Astrocyte of the cerebellum (primary cell): ENCODE data around the gene BLTP3A.
A peak's percentile ranks its signal among the peaks of the same experiment; 100 is the strongest.
"Not testable (repeated sequence)": the region's sequence is repeated elsewhere in the genome, so short reads cannot be mapped to it uniquely, and the experiment has no call there.

Experiments
- DNase-seq: peaks from one replicate; pipeline ENCODE4 v3.0.0-alpha.2; 2011; ENCODE audit warnings: low read depth
- H3K4me3 ChIP-seq: 2 replicates; pipeline ENCODE4 v1.5.1; 2011; ENCODE audit warnings: mild to moderate bottlenecking, low read depth, low read length, moderate library complexity
- in situ Hi-C: cut with HindIII; loops from 2 replicates; pipeline ENCODE4 v1.10.0; 2017; ENCODE audit warnings: low sequenced_read_pairs
- TF ChIP-seq, protein P1 (sequence below): IDR thresholded peaks from 2 replicates; pipeline ENCODE4 v1.5.1; 2012; ENCODE audit warnings: low read length, low read depth, moderate library complexity, mild to moderate bottlenecking; ENCODE audit errors: missing control alignments

Gene BLTP3A

GRCh38 chr6:34746104-34746846 is 45.6 kb upstream of the BLTP3A start:
- DNase-seq = no peak
- no peak overlapping the region for H3K4me3 ChIP-seq
- in situ Hi-C loops = no loop called here
- TF ChIP-seq, protein P1, sequence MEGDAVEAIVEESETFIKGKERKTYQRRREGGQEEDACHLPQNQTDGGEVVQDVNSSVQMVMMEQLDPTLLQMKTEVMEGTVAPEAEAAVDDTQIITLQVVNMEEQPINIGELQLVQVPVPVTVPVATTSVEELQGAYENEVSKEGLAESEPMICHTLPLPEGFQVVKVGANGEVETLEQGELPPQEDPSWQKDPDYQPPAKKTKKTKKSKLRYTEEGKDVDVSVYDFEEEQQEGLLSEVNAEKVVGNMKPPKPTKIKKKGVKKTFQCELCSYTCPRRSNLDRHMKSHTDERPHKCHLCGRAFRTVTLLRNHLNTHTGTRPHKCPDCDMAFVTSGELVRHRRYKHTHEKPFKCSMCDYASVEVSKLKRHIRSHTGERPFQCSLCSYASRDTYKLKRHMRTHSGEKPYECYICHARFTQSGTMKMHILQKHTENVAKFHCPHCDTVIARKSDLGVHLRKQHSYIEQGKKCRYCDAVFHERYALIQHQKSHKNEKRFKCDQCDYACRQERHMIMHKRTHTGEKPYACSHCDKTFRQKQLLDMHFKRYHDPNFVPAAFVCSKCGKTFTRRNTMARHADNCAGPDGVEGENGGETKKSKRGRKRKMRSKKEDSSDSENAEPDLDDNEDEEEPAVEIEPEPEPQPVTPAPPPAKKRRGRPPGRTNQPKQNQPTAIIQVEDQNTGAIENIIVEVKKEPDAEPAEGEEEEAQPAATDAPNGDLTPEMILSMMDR = no peak

DNA sequence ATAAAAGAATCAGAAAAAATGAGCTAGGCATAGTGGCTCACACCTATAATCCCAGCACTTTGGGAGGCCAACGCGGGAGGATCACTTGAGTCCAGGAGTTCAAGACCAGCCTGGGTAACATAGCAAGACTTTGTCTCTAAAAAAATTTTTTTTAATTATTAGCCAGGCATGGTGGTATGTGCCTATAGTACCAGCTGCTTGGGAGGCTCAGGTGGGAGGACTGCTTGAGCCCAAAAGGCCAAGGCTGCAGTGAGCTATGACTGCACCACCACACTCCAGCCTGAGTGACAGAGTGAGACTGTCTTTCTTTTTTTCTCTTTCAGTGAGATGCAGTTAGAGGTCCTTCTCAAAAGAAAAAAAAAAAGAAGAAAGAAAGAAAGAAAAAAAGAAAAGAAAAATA is 43.1 kb upstream of the BLTP3A start:
- no peak overlapping the region for H3K4me3 ChIP-seq
- in situ Hi-C loops = no loop called here
- TF ChIP-seq, protein P1 = no peak
- no peak for DNase-seq

DNA sequence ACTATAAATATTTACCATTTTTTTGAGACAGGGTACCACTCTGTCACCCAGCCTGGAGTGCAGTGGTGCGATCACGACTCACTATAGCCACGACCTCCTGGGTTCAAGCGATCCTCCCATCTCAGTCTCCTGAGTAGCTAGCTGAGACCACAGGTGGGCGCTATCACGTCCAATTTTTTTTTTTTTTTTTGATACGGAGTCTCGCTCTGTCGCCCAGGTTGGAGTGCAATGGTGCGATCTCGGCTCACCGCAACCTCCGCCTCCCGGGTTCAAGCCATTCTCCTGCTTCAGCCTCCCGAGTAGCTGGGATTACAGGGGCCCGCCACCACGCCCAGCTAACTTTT is 35.4 kb upstream of the BLTP3A start:
- peak overlapping the region; percentile 90 for H3K4me3 ChIP-seq
- in situ Hi-C loops, DNase-seq: not testable (repeated sequence)
- TF ChIP-seq, protein P1 = peak; percentile 34

- TF ChIP-seq, protein P1 = no peak
- peak overlapping the region; percentile 90 for H3K4me3 ChIP-seq
- no peak for DNase-seq
- in situ Hi-C loops = no loop called here
Measured at GRCh38 chr6:34757687-34758274, 34.1 kb upstream of the BLTP3A start.

DNA sequence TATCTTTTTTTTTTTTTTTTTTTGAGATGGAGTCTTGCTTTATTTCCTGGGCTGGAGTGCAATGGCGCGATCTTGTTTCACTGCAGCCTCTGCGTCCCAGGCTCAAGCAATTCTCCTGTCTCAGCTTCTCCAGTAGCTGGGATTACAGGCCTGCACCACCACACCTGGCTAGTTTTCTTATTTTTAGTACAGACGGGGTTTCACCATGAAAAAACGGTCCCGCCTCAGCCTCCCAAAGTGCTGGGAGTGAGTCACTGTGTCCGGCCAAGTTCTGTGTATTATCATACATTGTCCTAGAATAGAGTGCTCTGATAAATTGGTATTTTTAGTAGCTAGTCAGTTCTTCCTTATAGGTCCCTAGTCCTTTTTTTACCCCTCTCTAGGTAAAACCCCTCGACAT is 31.8 kb upstream of the BLTP3A start:
- in situ Hi-C loops = no loop called here
- no peak for DNase-seq
- H3K4me3 ChIP-seq = no peak overlapping the region
- TF ChIP-seq, protein P1 = no peak

GRCh38 chr6:34761681-34762080 is 30.2 kb upstream of the BLTP3A start:
- H3K4me3 ChIP-seq, DNase-seq, in situ Hi-C loops: not testable (repeated sequence)

DNA sequence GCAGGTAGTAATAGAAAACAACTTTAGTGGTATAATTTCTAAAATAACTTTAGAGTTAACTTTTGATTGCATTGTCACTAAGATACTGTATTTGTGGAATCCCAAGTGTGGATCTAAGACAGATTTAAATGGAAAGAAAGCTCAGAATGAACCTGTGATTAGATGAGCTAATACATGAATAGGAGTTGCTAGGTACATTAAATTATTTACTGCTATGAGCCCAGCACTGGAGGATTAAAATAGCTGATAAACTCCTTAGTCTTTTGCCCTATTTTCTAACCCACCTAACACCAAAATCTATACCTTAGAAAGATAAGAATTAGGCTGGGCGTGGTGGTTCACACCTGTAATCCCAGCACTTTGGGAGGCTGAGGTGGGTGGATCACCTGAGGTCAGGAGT is 23.7 kb upstream of the BLTP3A start:
- in situ Hi-C loops = no loop called here
- H3K4me3 ChIP-seq = no peak overlapping the region
- DNase-seq = no peak
- TF ChIP-seq, protein P1 = no peak
